Pons (tissue), 1 donor: ENCODE measurements around the gene RAB3A.

Source experiments
- DNase-seq: peaks from one replicate; pipeline ENCODE4 v3.0.0-alpha.2; 2016; ENCODE audit warnings: low spot score

Gene RAB3A

GRCh38 chr19:18197306-18197705, 6.5 kb downstream of the RAB3A start:
- no peak for DNase-seq

GRCh38 chr19:18196511-18196845, 7.4 kb downstream of the RAB3A start:
- no peak for DNase-seq

GRCh38 chr19:18194554-18195238, 9.1 kb downstream of the RAB3A start:
- no peak for DNase-seq

- no peak for DNase-seq
Measured at GRCh38 chr19:18194181-18194530, 9.7 kb downstream of the RAB3A start.

- no peak for DNase-seq
Measured at GRCh38 chr19:18193388-18194180, 10.3 kb downstream of the RAB3A start.

GRCh38 chr19:18192673-18193387, 11.0 kb downstream of the RAB3A start, which contains the start of gene MPV17L2:
TSS of gene MPV17L2 (plus strand) at chr19:18193218. CDS start at chr19:18193282, 64 bp downstream.
- DNase-seq: peak; percentile 100

GRCh38 chr19:18191640-18192062, 12.2 kb downstream of the RAB3A start:
- no peak for DNase-seq

GRCh38 chr19:18190278-18190677, 13.6 kb downstream of the RAB3A start:
- no peak for DNase-seq

GRCh38 chr19:18185538-18185937, 18.3 kb downstream of the RAB3A start:
- DNase-seq: no peak

GRCh38 chr19:18183529-18183928, 20.3 kb downstream of the RAB3A start:
- no peak for DNase-seq

GRCh38 chr19:18179957-18180356, 23.9 kb downstream of the RAB3A start:
- no peak for DNase-seq

- DNase-seq: no peak
Measured at GRCh38 chr19:18176367-18177310, 27.2 kb downstream of the RAB3A start.

- no peak for DNase-seq
Measured at GRCh38 chr19:18174983-18175382, 28.9 kb downstream of the RAB3A start.

GRCh38 chr19:18173572-18174288, 30.1 kb downstream of the RAB3A start, which contains the start of gene IFI30:
TSS of gene IFI30 (plus strand) at chr19:18173813. CDS start at chr19:18173842, 29 bp downstream.
- DNase-seq: peak; percentile 59

- DNase-seq: no peak
Measured at GRCh38 chr19:18173054-18173571, 30.7 kb downstream of the RAB3A start.

GRCh38 chr19:18172331-18173053, 31.4 kb downstream of the RAB3A start:
- no peak for DNase-seq

GRCh38 chr19:18171605-18172327, 32.1 kb downstream of the RAB3A start:
- no peak for DNase-seq

GRCh38 chr19:18170714-18171255, 33.1 kb downstream of the RAB3A start:
- DNase-seq: peak; percentile 71
